Prostate gland (tissue), 2 donors: ENCODE results near the gene GALNT16. TPM values are rescaled to one million over a fixed set of nuclear protein-coding genes. Genes with fewer than 3 reads are reported as not detected.

Experiments
- DNase-seq: peaks from one replicate; pipeline ENCODE4 v3.0.0-alpha.2; 2019; ENCODE audit warnings: low spot score
- H3K27ac ChIP-seq, 2 donors: fragments of 200-600 bp; sonication (generic); 2 replicates each; pipeline ENCODE4 v1.5.1; 2017 to 2019
- H3K27me3 ChIP-seq: fragments of 200-600 bp; sonication (generic); replicated peaks from 2 replicates; pipeline ENCODE4 v1.5.1; 2019; ENCODE audit not compliant: insufficient read depth
- H3K36me3 ChIP-seq, 2 donors: fragments of 200-600 bp; sonication (generic); 1 replicate in 1 of 2; 2 replicates in 1 of 2; pipeline versions ENCODE4 v1.5.1 to v1.8.1; 2017 to 2019
- H3K4me1 ChIP-seq: fragments of 200-600 bp; sonication (generic); replicated peaks from 2 replicates; pipeline ENCODE4 v1.5.1; 2019
- H3K4me3 ChIP-seq, 2 donors: fragments of 200-600 bp; sonication (generic); 2 replicates each; pipeline ENCODE4 v1.5.1; 2017 to 2019
- H3K9me3 ChIP-seq: fragments of 200-600 bp; sonication (generic); 2 replicates; pipeline ENCODE4 v1.5.1; 2017
- CTCF ChIP-seq, 4 experiments: fragments of 200-600 bp in 2 of 4; fragments of 450-650 bp in 2 of 4; sonication (generic) in 2 of 4; IDR thresholded peaks; 1 replicate in 3 of 4; 2 replicates in 1 of 4; pipeline ENCODE4 v1.5.1; 2016 to 2019; ENCODE audit warnings: antibody characterized with exemption in 4 of 4, mild to moderate bottlenecking in 2 of 4, moderate library complexity in 2 of 4
- POLR2A ChIP-seq: fragments of 450-650 bp; IDR thresholded peaks from one replicate; pipeline ENCODE4 v1.6.1; 2016; ENCODE audit warnings: antibody characterized with exemption, mild to moderate bottlenecking
- POLR2AphosphoS5 ChIP-seq: sonication (generic); formaldehyde crosslinking; IDR thresholded peaks from one replicate; pipeline ENCODE4 v1.6.1; 2017; ENCODE audit warnings: antibody characterized with exemption
- WGBS: methylation state at CpG from one replicate; pipeline ENCODE4 v1.1.5; 2018; 5-methylcytosine and 5-hydroxymethylcytosine counted together
- intact Hi-C: fragments of 100-400 bp; cut with DNase I; formaldehyde crosslinking; loops from one replicate; pipeline ENCODE4 v1.14.2; 2022
- total RNA-seq, 2 donors: library from RNA; depleted of rRNA; stranded (reverse); fragments of >200 nt; gene quantifications; one replicate each; pipeline ENCODE4 v1.1.0, GENCODE V29; 2016

GALNT16 gene
- total RNA-seq, 2 donors from 2014 or later, result 2.0 to 6.9 TPM

- H3K36me3 ChIP-seq, result no peaks in the 10 kb centered on the region
- no peak for DNase-seq
- no peaks in the 10 kb centered on the region for H3K27me3 ChIP-seq
- intact Hi-C loops, result loop anchor here (5.0 to 10.0 kb wide), 2 partner anchors 94 to 216 kb away; no protein-coding TSS in a partner anchor
- WGBS, result 90% methylated on average over 5 of the region's 5 CpGs
- TF ChIP-seq POLR2AphosphoS5 (no peak), POLR2A (no peak), CTCF (IDR thresholded peaks at IDR 0.05) (no peak)
- H3K4me1 ChIP-seq, result peaks cover 5% of the 10 kb centered on the region
- H3K9me3 ChIP-seq, result no peaks in the 10 kb centered on the region
- H3K4me3 ChIP-seq, result no peak overlapping the region
- no peak overlapping the region for H3K27ac ChIP-seq
These were observed 90.9 kb downstream of the GALNT16 start for GRCh38 chr14:69350892-69351291.

DNA sequence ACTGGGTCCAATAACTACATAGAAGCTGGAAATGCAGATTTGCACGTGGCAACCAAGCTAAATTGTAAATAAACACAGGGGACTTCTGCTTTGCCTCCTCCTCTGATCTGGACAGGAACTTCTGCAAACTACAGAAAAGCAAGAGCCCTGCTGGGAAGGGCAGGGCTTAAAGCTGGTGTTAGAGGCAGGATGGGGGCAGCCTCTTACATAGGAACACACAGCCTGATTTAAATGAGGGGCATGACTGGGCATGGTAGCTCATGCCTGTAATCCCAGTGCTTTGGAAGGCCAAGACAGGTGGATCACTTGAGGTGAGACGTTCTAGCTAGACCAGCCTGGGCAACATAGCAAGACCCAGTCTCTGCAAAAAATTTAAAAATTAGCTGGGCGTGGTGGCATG is 91.4 kb downstream of the GALNT16 start:
- WGBS, result 69% methylated on average over 3 of the region's 3 CpGs
- no peaks in the 10 kb centered on the region for H3K27me3 ChIP-seq
- intact Hi-C loops, result loop anchor here (5.0 to 10.0 kb wide), 2 partner anchors 94 to 217 kb away; no protein-coding TSS in a partner anchor
- peaks cover 5% of the 10 kb centered on the region for H3K4me1 ChIP-seq
- no peak overlapping the region for H3K4me3 ChIP-seq
- H3K36me3 ChIP-seq, result no peaks in the 10 kb centered on the region
- TF ChIP-seq POLR2A (no peak), POLR2AphosphoS5 (no peak), CTCF (IDR thresholded peaks at IDR 0.05) (no peak)
- no peaks in the 10 kb centered on the region for H3K9me3 ChIP-seq
- no peak overlapping the region for H3K27ac ChIP-seq
- no peak for DNase-seq

GRCh38 chr14:69351911-69352310 is 92.0 kb downstream of the GALNT16 start:
- H3K27me3 ChIP-seq, result no peaks in the 10 kb centered on the region
- H3K9me3 ChIP-seq, result no peaks in the 10 kb centered on the region
- intact Hi-C loops, result loop anchor here (5.0 to 10.0 kb wide), 2 partner anchors 95 to 217 kb away; no protein-coding TSS in a partner anchor
- peaks cover 5% of the 10 kb centered on the region for H3K4me1 ChIP-seq
- H3K27ac ChIP-seq, result no peak overlapping the region
- WGBS, result 94% methylated on average over 5 of the region's 5 CpGs
- DNase-seq, result no peak
- H3K4me3 ChIP-seq, result no peak overlapping the region
- no peak for TF ChIP-seq POLR2A
- no peak for TF ChIP-seq POLR2AphosphoS5
- no peak for TF ChIP-seq CTCF (IDR thresholded peaks at IDR 0.05)
- no peaks in the 10 kb centered on the region for H3K36me3 ChIP-seq

DNA sequence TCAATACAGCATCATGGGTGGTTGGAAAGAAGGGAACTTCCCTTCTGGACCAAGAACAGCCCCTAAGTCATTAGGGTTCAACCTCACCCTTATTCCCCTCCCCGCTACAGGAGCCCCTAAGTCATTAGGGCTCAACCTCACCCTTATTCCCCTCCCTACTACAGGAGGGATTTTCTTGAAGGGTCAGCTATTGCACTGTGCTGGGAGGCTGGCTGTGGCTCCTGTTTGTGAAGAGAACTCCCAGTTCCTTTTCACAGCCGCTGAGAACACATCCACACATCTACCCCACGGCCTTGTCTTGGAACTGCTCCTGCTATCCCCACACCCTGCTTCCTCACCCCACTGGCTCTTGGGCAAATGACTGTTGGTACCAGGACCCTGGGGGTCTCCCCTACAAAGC is 93.2 kb downstream of the GALNT16 start:
- H3K4me1 ChIP-seq, result peaks cover 5% of the 10 kb centered on the region
- no peaks in the 10 kb centered on the region for H3K9me3 ChIP-seq
- H3K27me3 ChIP-seq, result no peaks in the 10 kb centered on the region
- H3K4me3 ChIP-seq, result no peak overlapping the region
- H3K27ac ChIP-seq, result no peak overlapping the region
- TF ChIP-seq POLR2A (no peak), CTCF (IDR thresholded peaks at IDR 0.05) (no peak), POLR2AphosphoS5 (no peak)
- DNase-seq, result no peak
- H3K36me3 ChIP-seq, result no peaks in the 10 kb centered on the region
- intact Hi-C loops, result loop anchor here (5.0 to 10.0 kb wide), 2 partner anchors 96 to 218 kb away; no protein-coding TSS in a partner anchor
- WGBS, result 71% methylated on average over 3 of the region's 3 CpGs
